OCI-LY7 (cell line): ENCODE data around the gene TRAPPC12.

ENCODE experiments used
- EZH2phosphoT487 ChIP-seq: fragments of 200-600 bp; sonication (generic); IDR thresholded peaks from 2 replicates; pipeline ENCODE4 v1.6.1; 2018; ENCODE audit warnings: low read depth, borderline replicate concordance, mild to moderate bottlenecking, mixed run types, antibody characterized with exemption, low read length, moderate library complexity, mixed read lengths
- TF ChIP-seq, protein P1 (sequence below): fragments of 200-600 bp; sonication (generic); conservative IDR thresholded peaks from 2 replicates; pipeline ENCODE4 v1.5.1; 2014; ENCODE audit warnings: mild to moderate bottlenecking, antibody characterized with exemption, low read length, moderate library complexity, mixed read lengths

DNA sequence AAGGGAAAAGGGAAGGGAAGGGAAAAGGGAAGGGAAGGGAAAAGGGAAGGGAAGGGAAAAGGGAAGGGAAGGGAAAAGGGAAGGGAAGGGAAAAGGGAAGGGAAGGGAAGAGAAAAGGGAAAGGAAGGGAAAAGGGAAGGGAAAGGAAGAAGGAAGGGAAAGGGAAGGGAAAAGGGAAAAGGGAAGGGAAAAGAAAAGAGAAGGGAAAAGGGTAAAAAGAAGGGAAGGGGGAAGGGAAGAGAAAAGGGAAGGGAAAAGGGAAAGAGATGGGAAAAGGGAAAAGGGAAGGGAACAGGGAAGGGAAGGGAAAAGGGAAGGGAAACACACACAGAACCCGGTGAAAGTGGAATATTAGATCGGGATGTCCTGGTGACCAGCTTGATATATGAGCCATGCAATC, 42.6 kb upstream of the TRAPPC12 start:
- TF ChIP-seq, protein P1, sequence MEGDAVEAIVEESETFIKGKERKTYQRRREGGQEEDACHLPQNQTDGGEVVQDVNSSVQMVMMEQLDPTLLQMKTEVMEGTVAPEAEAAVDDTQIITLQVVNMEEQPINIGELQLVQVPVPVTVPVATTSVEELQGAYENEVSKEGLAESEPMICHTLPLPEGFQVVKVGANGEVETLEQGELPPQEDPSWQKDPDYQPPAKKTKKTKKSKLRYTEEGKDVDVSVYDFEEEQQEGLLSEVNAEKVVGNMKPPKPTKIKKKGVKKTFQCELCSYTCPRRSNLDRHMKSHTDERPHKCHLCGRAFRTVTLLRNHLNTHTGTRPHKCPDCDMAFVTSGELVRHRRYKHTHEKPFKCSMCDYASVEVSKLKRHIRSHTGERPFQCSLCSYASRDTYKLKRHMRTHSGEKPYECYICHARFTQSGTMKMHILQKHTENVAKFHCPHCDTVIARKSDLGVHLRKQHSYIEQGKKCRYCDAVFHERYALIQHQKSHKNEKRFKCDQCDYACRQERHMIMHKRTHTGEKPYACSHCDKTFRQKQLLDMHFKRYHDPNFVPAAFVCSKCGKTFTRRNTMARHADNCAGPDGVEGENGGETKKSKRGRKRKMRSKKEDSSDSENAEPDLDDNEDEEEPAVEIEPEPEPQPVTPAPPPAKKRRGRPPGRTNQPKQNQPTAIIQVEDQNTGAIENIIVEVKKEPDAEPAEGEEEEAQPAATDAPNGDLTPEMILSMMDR, result no peak
- no peak for TF ChIP-seq EZH2phosphoT487
